ENCODE data around the gene LEKR1. TPM values are rescaled to one million over a fixed set of nuclear protein-coding genes. Genes with fewer than 3 reads are reported as not detected.

Gene LEKR1
- polyA plus RNA-seq, 1 experiment = 0.12 TPM

DNA sequence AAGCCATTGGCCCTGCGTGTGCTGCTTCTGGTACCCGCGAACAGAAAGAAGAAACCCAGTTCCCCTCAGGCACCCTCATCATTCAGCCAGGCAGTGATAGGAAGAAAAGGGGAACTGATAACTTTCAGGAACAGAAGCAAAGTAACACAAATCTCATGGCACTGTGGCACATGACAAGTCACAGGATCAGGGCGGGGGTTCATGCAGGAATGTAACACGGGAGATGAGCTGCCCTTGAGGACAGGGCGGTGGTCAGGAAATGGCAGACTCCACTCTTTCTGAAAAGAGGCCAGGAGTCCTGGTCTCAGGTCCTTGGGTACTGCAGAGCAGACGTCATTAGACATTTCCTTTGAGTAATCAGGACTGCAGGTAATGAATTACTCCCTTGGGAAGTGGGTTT, 238.2 kb downstream of the LEKR1 start:
- POLR2A ChIA-PET = no interaction called here

DNA sequence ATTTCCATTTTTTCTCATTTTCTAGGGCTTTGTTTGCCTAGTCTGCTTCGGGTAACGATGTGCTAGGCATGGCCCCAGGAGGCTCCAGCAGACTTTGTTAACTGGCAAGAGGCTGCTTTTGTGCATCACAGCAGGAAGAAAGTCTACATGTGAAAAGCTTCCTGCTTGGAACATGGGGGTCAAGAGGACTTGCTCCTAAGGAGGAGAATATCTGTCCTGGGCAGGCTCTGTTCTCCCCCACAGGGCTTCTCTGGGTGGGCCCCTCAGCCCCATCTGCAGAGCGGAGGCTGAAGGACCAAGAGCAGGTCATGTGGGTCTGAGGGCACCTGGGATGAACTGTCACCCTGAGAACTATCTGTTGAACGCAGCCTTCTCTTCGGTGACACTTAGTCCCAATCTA, 239.0 kb downstream of the LEKR1 start:
- POLR2A ChIA-PET = no interaction called here
- TF ChIP-seq, protein P1, sequence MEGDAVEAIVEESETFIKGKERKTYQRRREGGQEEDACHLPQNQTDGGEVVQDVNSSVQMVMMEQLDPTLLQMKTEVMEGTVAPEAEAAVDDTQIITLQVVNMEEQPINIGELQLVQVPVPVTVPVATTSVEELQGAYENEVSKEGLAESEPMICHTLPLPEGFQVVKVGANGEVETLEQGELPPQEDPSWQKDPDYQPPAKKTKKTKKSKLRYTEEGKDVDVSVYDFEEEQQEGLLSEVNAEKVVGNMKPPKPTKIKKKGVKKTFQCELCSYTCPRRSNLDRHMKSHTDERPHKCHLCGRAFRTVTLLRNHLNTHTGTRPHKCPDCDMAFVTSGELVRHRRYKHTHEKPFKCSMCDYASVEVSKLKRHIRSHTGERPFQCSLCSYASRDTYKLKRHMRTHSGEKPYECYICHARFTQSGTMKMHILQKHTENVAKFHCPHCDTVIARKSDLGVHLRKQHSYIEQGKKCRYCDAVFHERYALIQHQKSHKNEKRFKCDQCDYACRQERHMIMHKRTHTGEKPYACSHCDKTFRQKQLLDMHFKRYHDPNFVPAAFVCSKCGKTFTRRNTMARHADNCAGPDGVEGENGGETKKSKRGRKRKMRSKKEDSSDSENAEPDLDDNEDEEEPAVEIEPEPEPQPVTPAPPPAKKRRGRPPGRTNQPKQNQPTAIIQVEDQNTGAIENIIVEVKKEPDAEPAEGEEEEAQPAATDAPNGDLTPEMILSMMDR (IDR thresholded peaks at IDR 0.05; ENCODE audit: insufficient read depth, low read depth, low read length) = no peak
- CTCF ChIA-PET = no interaction called here
- no peak for DNase-seq (ENCODE audit: low read depth)
- Histone ChIP-seq H3K36me3 (ENCODE audit: control insufficient read depth, insufficient read depth, low read length) (no peaks in the 10 kb centered on the region), H3K27me3 (ENCODE audit: control insufficient read depth, insufficient read depth, low read length) (no peaks in the 10 kb centered on the region; the same call in 1 of the 2 replicates), H3K4me3 (ENCODE audit: low read depth, low read length) (no peak overlapping the region)

More for the DNA sequence above, 238.2 kb downstream of the LEKR1 start:
- no peaks in the 10 kb centered on the region for H3K36me3 ChIP-seq (ENCODE audit: control insufficient read depth, insufficient read depth, low read length)
- no peak overlapping the region for H3K4me3 ChIP-seq (ENCODE audit: low read depth, low read length)
- DNase-seq (ENCODE audit: low read depth) = no peak
- CTCF ChIA-PET = no interaction called here
- TF ChIP-seq, protein P1 (IDR thresholded peaks at IDR 0.05; ENCODE audit: insufficient read depth, low read depth, low read length) = no peak
- no peaks in the 10 kb centered on the region; the same call in 1 of the 2 replicates for H3K27me3 ChIP-seq (ENCODE audit: control insufficient read depth, insufficient read depth, low read length)

DNA sequence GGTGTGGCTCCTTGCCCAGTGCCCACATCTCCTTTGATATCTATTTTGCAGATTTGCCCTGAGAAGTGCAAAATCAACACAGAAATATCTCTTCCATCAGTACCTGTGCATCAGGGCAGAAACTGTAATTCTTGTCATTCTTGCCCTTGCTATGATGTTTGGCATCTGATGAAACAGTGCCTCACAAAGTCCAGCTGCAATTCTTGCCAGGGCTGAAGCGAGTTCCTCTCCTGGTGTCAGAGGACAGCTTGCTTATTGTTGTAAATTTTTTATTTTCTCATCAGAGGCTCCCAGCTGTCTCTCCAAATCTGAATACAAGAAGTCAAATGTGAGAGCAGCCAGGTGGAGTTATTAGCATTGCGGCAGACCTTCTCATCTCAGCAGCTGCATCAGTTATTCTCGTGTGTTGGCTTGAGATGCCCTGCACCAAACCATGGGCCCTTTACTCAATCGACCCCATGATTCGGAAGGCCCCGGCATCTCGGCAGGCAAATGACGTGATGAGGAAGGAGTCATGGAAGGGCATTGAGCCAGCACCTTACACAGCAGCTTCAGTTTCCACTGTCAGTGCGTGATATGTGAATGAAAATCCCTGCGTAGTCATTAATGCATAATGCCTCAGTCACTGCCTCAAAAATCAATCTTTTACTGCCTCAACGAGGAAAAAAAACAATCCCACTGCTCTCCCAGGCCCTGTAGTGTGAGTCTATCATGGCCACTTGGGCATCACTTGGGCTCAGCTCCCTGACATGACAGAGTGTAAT, 240.4 kb downstream of the LEKR1 start:
- Histone ChIP-seq H3K4me3 (ENCODE audit: low read depth, low read length) (no peak overlapping the region), H3K27me3 (ENCODE audit: control insufficient read depth, insufficient read depth, low read length) (no peaks in the 10 kb centered on the region; the same call in 1 of the 2 replicates), H3K36me3 (ENCODE audit: control insufficient read depth, insufficient read depth, low read length) (no peaks in the 10 kb centered on the region)
- CTCF ChIA-PET = interaction anchor here (0.7 kb wide), 1 partner anchor 50 kb away, joined by 3 read pairs; no protein-coding TSS in a partner anchor
- POLR2A ChIA-PET = no interaction called here
- TF ChIP-seq, protein P1 (IDR thresholded peaks at IDR 0.05; ENCODE audit: insufficient read depth, low read depth, low read length) = no peak
- no peak for DNase-seq (ENCODE audit: low read depth)

DNA sequence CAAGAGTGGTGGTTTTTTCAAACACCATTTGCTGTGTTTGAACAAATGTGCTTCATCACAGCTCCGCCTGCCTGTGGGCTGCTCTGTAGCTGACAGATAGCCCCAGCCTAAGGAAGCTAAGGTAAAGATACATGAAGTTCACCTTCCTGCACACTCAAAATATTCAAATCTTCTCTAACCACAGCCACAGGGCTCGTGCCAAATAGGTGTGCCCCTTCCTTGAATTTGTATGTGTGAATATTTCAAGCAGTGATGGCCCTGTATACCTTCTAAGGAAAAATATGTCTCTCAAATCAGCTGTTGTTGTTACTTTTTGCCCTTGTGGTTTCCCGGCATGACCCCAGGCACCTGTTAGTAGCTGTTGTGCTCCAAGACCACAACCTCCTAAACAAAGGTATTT, 241.0 kb downstream of the LEKR1 start:
- no peak for DNase-seq (ENCODE audit: low read depth)
- Histone ChIP-seq H3K36me3 (ENCODE audit: control insufficient read depth, insufficient read depth, low read length) (no peaks in the 10 kb centered on the region), H3K27me3 (ENCODE audit: control insufficient read depth, insufficient read depth, low read length) (no peaks in the 10 kb centered on the region; the same call in 1 of the 2 replicates), H3K4me3 (ENCODE audit: low read depth, low read length) (no peak overlapping the region)
- POLR2A ChIA-PET = no interaction called here
- TF ChIP-seq, protein P1 (IDR thresholded peaks at IDR 0.05; ENCODE audit: insufficient read depth, low read depth, low read length) = no peak
- CTCF ChIA-PET = interaction anchor here (0.5 to 0.7 kb wide), 2 partner anchors 49 to 307 kb away, joined by 3 to 4 read pairs; no protein-coding TSS in a partner anchor

DNA sequence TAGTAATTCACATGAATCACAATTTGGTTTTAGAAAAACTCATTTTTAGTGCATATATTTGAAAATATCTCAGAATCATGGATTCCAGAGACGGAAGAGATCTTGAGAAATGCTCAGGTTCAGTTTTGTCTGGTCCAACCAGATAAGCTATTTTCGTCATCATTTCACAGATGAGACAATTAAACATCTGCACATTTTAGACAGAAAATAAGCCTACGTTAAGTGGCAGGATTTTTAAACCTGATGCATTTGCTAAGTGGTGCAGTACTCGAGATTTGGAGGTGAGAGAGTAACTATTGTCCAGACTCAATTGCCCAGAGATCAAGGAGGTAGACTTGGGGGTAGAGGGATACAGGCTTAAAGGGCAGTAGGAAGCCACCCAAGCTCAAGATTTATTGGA, 243.3 kb downstream of the LEKR1 start:
- ChIA-PET POLR2A (no interaction called here), CTCF (no interaction called here)
- Histone ChIP-seq H3K36me3 (ENCODE audit: control insufficient read depth, insufficient read depth, low read length) (no peaks in the 10 kb centered on the region), H3K27me3 (ENCODE audit: control insufficient read depth, insufficient read depth, low read length) (no peaks in the 10 kb centered on the region; the same call in 1 of the 2 replicates), H3K4me3 (ENCODE audit: low read depth, low read length) (no peak overlapping the region)
- TF ChIP-seq, protein P1 (IDR thresholded peaks at IDR 0.05; ENCODE audit: insufficient read depth, low read depth, low read length) = no peak
- DNase-seq (ENCODE audit: low read depth) = no peak
